DND-41 (cell line): Measurements from ENCODE around the gene UVRAG.

Experiments used
- ATAC-seq: fragments of 200-7000 bp; cut with Tn5 transposase; 3 replicates; pipeline ENCODE4 v1.9.1; 2021; ENCODE audit warnings: low read depth; ENCODE audit not compliant: insufficient read depth
- DNase-seq: peaks from one replicate; pipeline ENCODE4 v3.0.0-alpha.2; 2020
- H2AFZ ChIP-seq: 2 replicates; pipeline ENCODE4 v1.6.0; 2012; ENCODE audit warnings: low read depth, low read length
- H3K27ac ChIP-seq: 2 replicates; pipeline ENCODE4 v1.5.1; 2012; ENCODE audit warnings: low read length, inconsistent platforms
- H3K27me3 ChIP-seq: fragments of 200-600 bp; sonication (generic); 2 replicates; pipeline ENCODE4 v1.6.0; 2012; ENCODE audit warnings: low read length, mild to moderate bottlenecking, inconsistent platforms; ENCODE audit not compliant: insufficient read depth, poor library complexity
- H3K36me3 ChIP-seq: 2 replicates; pipeline ENCODE4 v1.5.1; 2012; ENCODE audit warnings: low read length, inconsistent platforms; ENCODE audit not compliant: insufficient read depth
- H3K4me1 ChIP-seq: 2 replicates; pipeline ENCODE4 v1.5.1; 2012; ENCODE audit warnings: mild to moderate bottlenecking, low read length; ENCODE audit not compliant: insufficient read depth
- H3K4me2 ChIP-seq: 2 replicates; pipeline ENCODE4 v1.6.0; 2012; ENCODE audit warnings: mild to moderate bottlenecking, moderate library complexity, low read length, inconsistent platforms; ENCODE audit not compliant: insufficient read depth
- H3K4me3 ChIP-seq, 2 experiments: fragments of 200-600 bp in 1 of 2; shearing (Covaris generic) in 1 of 2; 2 replicates each; pipeline ENCODE4 v1.5.1; 2012 to 2016; ENCODE audit warnings: inconsistent platforms in 2 of 2, low read length in 2 of 2, mild to moderate bottlenecking in 2 of 2, low read depth in 1 of 2, moderate library complexity in 1 of 2
- H3K79me2 ChIP-seq: 2 replicates; pipeline ENCODE4 v1.6.0; 2012; ENCODE audit warnings: low read length, inconsistent platforms; ENCODE audit not compliant: insufficient read depth
- H3K9ac ChIP-seq: 2 replicates; pipeline ENCODE4 v1.6.0; 2012; ENCODE audit warnings: low read depth, mild to moderate bottlenecking, inconsistent platforms, low read length, moderate library complexity
- H3K9me3 ChIP-seq: 2 replicates; pipeline ENCODE4 v1.5.1; 2012; ENCODE audit warnings: low read length, moderate library complexity, mild to moderate bottlenecking, inconsistent platforms; ENCODE audit not compliant: insufficient read depth, severe bottlenecking
- H4K20me1 ChIP-seq: 2 replicates; pipeline ENCODE4 v1.6.0; 2012; ENCODE audit warnings: low read length; ENCODE audit not compliant: insufficient read depth
- EZH2 ChIP-seq: IDR thresholded peaks from 3 replicates; pipeline ENCODE4 v1.6.1; 2012; ENCODE audit warnings: borderline replicate concordance, low read depth, mild to moderate bottlenecking, moderate library complexity, low read length, inconsistent platforms; ENCODE audit not compliant: severe bottlenecking
- TF ChIP-seq, protein P1 (sequence below): IDR thresholded peaks from 2 replicates; pipeline ENCODE4 v1.5.1; 2012; ENCODE audit warnings: borderline replicate concordance, low read length, moderate library complexity, mild to moderate bottlenecking; ENCODE audit not compliant: poor library complexity, severe bottlenecking; ENCODE audit errors: extremely low read depth

UVRAG gene

DNA sequence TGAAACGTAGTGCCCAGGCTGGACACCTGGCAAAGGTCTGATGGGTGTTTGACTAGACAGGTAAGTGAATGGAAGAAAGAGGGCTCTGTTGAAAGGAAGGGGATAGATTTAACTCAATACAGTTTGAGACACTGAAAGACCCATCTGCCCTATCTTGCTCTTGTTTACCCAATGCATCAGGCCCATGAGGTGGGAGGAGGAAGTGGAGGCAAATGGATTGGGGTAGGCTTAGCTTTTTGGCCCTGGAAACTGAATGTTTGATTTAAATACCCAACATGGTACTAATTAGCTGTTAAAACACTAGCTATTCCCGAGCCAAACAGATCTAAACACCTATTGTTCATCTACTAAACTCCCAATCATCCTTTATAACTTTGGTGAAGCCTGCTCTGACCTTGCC, 3.5 kb upstream of the UVRAG start:
- H3K4me2 ChIP-seq, result no peak overlapping the region

DNA sequence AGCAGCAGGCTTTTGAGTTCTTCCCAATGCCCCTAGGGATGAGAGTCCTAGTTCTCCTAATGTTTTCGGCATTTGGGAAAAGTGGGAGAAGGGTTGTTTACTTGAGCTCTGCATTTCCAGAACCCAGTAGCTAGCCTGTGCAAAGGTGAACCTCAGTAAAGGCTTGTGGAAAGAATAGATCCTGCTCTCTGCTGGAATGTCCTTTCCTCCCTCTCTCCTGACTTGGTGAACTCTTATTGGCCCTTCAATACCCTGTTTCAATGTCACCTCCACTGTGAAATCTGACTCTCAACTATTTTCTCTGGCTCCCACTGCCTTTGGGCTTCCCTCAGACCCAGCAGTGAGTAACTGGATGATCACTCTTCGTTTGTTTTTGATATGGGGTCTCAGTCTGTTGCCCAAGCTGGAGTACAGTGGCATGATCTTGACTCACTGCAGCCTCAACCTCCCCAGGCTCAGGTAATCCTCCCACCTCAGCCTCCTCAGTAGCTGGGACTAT, 2.4 kb upstream of the UVRAG start:
- Histone ChIP-seq H3K4me1 (peaks cover 28% of the 10 kb centered on the region), H3K4me2 (no peak overlapping the region), H3K27ac (no peak overlapping the region), H3K79me2 (peaks cover 24% of the 10 kb centered on the region), H3K9ac (no peak overlapping the region), H3K27me3 (no peaks in the 10 kb centered on the region), H3K9me3 (no peaks in the 10 kb centered on the region), H4K20me1 (peaks cover 2% of the 10 kb centered on the region; the same call in 1 of the 2 replicates), H3K4me3 (no peak overlapping the region), H2AFZ (no peak overlapping the region; the same call in 1 of the 2 replicates), H3K36me3 (no peaks in the 10 kb centered on the region; the same call in 1 of the 2 replicates)
- TF ChIP-seq EZH2, result no peak
- TF ChIP-seq, protein P1, sequence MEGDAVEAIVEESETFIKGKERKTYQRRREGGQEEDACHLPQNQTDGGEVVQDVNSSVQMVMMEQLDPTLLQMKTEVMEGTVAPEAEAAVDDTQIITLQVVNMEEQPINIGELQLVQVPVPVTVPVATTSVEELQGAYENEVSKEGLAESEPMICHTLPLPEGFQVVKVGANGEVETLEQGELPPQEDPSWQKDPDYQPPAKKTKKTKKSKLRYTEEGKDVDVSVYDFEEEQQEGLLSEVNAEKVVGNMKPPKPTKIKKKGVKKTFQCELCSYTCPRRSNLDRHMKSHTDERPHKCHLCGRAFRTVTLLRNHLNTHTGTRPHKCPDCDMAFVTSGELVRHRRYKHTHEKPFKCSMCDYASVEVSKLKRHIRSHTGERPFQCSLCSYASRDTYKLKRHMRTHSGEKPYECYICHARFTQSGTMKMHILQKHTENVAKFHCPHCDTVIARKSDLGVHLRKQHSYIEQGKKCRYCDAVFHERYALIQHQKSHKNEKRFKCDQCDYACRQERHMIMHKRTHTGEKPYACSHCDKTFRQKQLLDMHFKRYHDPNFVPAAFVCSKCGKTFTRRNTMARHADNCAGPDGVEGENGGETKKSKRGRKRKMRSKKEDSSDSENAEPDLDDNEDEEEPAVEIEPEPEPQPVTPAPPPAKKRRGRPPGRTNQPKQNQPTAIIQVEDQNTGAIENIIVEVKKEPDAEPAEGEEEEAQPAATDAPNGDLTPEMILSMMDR, result no peak
- ATAC-seq (no peak), DNase-seq (no peak)

More for the DNA sequence above, 3.5 kb upstream of the UVRAG start:
- H3K9ac ChIP-seq, result no peak overlapping the region
- H3K4me3 ChIP-seq, result no peak overlapping the region
- ATAC-seq (no peak), DNase-seq (no peak)
- no peaks in the 10 kb centered on the region; the same call in 1 of the 2 replicates for H3K36me3 ChIP-seq
- H4K20me1 ChIP-seq, result no peaks in the 10 kb centered on the region
- peaks cover 13% of the 10 kb centered on the region for H3K79me2 ChIP-seq
- H3K4me1 ChIP-seq, result peaks cover 18% of the 10 kb centered on the region
- H2AFZ ChIP-seq, result no peak overlapping the region
- no peak for TF ChIP-seq EZH2
- TF ChIP-seq, protein P1, result no peak
- H3K27me3 ChIP-seq, result no peaks in the 10 kb centered on the region
- H3K27ac ChIP-seq, result no peak overlapping the region
- no peaks in the 10 kb centered on the region for H3K9me3 ChIP-seq

DNA sequence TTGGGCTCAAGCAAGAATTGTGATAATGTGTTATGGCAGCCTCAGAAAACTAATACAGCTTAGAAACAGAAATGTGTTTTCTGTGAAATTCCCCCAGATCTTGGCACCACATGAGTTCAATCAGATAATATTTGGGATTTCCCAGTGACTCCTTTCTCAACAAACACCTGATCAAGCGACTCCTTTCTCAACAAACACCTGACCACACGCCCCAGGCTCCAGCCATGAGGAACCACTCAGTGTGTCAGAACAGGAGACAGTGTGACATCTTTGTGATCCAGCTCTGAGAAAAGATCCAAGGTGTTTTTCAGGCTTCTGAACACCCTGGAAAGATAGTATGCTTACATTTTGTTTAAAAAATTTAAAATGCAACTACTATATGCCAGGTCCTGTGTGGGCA, 1.9 kb upstream of the UVRAG start:
- DNase-seq (no peak), ATAC-seq (no peak)
- no peak overlapping the region for H2AFZ ChIP-seq
- H3K9me3 ChIP-seq, result no peaks in the 10 kb centered on the region
- H3K4me3 ChIP-seq, result no peak overlapping the region
- no peaks in the 10 kb centered on the region; the same call in 1 of the 2 replicates for H3K36me3 ChIP-seq
- H3K4me2 ChIP-seq, result no peak overlapping the region
- H3K27ac ChIP-seq, result no peak overlapping the region
- H4K20me1 ChIP-seq, result peaks cover 2% of the 10 kb centered on the region; the same call in 1 of the 2 replicates
- TF ChIP-seq, protein P1, result no peak
- no peak for TF ChIP-seq EZH2
- H3K79me2 ChIP-seq, result peaks cover 29% of the 10 kb centered on the region
- H3K9ac ChIP-seq, result no peak overlapping the region
- peaks cover 30% of the 10 kb centered on the region for H3K4me1 ChIP-seq
- no peaks in the 10 kb centered on the region for H3K27me3 ChIP-seq
